ENCODE data around the gene KLHL26. TPM values are rescaled to one million over a fixed set of nuclear protein-coding genes. Genes with fewer than 3 reads are reported as not detected.

Gene KLHL26
- total and polyA plus RNA-seq, 2 experiments from 2014 or later: 2.9 to 6.4 TPM

- Histone ChIP-seq H3K79me2 (ENCODE audit: insufficient read depth) (no peaks in the 10 kb centered on the region), H2AFZ (no peak overlapping the region), H3K27me3 (replicated peaks; ENCODE audit: insufficient read depth) (no peaks in the 10 kb centered on the region), H3K4me2 (ENCODE audit: unreplicated experiment) (no peak overlapping the region), H4K20me1 (ENCODE audit: insufficient read depth) (no peaks in the 10 kb centered on the region), H3K27ac (no peak overlapping the region), H3K9me3 (ENCODE audit: low read depth) (no peaks in the 10 kb centered on the region), H3K9ac (no peak overlapping the region), H3K36me3 (ENCODE audit: low read depth) (no peaks in the 10 kb centered on the region), H3K9me2 (ENCODE audit: insufficient read depth) (no peaks in the 10 kb centered on the region), H3F3A (ENCODE audit: insufficient read depth) (no peaks in the 10 kb centered on the region), H3K4me1 (ENCODE audit: insufficient read depth) (no peaks in the 10 kb centered on the region), H3K4me3 (no peak overlapping the region)
- in situ Hi-C loops (cut with MboI): no loop called here
- WGBS, 2 experiments (ENCODE audit: low coverage in 1 of 2, low lambda C conversion rate in 2 of 2, missing lambda C conversion rate in 2 of 2): 74 to 75% methylated on average over 14 to 15 of the region's 15 CpGs
- TF ChIP-seq EZH2phosphoT487 (IDR thresholded peaks at IDR 0.05; ENCODE audit: insufficient read depth, low read depth): no peak
- no peak for TF ChIP-seq EZH2 (IDR thresholded peaks at IDR 0.05; ENCODE audit: insufficient read depth, poor library complexity, severe bottlenecking)
- DNase-seq: no peak
These were observed 26.3 kb downstream of the KLHL26 start for GRCh38 chr19:18662972-18663732.

- Histone ChIP-seq H3K9me2 (ENCODE audit: insufficient read depth) (no peaks in the 10 kb centered on the region), H3K36me3 (ENCODE audit: low read depth) (no peaks in the 10 kb centered on the region), H3F3A (ENCODE audit: insufficient read depth) (no peaks in the 10 kb centered on the region), H3K27ac (no peak overlapping the region), H3K4me2 (ENCODE audit: unreplicated experiment) (no peak overlapping the region), H3K79me2 (ENCODE audit: insufficient read depth) (no peaks in the 10 kb centered on the region), H4K20me1 (ENCODE audit: insufficient read depth) (no peaks in the 10 kb centered on the region), H3K27me3 (replicated peaks; ENCODE audit: insufficient read depth) (no peaks in the 10 kb centered on the region), H3K4me1 (ENCODE audit: insufficient read depth) (no peaks in the 10 kb centered on the region), H3K9ac (no peak overlapping the region), H2AFZ (no peak overlapping the region), H3K4me3 (no peak overlapping the region), H3K9me3 (ENCODE audit: low read depth) (no peaks in the 10 kb centered on the region)
- no peak for DNase-seq
- in situ Hi-C loops (cut with MboI): no loop called here
- TF ChIP-seq EZH2phosphoT487 (IDR thresholded peaks at IDR 0.05; ENCODE audit: insufficient read depth, low read depth): no peak
- no peak for TF ChIP-seq EZH2 (IDR thresholded peaks at IDR 0.05; ENCODE audit: insufficient read depth, poor library complexity, severe bottlenecking)
- 81 to 87% methylated on average over 14 of the region's 14 CpGs for WGBS, 2 experiments (ENCODE audit: low coverage in 1 of 2, low lambda C conversion rate in 2 of 2, missing lambda C conversion rate in 2 of 2)
These were observed 27.2 kb downstream of the KLHL26 start for GRCh38 chr19:18663940-18664530.

DNA sequence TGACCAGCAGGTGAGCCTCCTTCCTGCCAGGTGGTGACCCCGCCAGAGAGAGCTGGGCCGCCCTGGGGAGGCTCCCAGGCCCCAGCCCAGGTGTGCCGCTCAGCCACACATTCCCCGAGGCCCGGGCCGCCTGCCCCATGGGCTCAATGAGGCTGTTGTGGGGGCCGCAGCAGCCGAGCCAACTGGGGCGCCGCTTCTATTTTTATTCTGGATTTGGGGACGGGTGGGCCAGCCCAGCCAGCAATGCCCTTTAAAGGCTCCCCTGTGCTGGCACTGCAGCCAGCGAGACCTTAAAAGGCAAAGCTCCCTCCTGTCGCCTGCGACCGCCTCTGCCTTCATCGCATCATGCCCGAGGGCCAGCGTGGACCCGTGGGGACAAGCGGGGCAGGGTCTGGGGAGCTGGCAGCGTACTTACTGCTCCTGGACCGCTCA lies 29.0 kb downstream of the KLHL26 start:
- TF ChIP-seq EZH2phosphoT487 (IDR thresholded peaks at IDR 0.05; ENCODE audit: insufficient read depth, low read depth) (no peak), EZH2 (IDR thresholded peaks at IDR 0.05; ENCODE audit: insufficient read depth, poor library complexity, severe bottlenecking) (no peak)
- H3K79me2 ChIP-seq (ENCODE audit: insufficient read depth): no peaks in the 10 kb centered on the region
- no peak overlapping the region for H3K27ac ChIP-seq
- no peak overlapping the region for H3K4me3 ChIP-seq
- WGBS, 2 experiments (ENCODE audit: low coverage in 1 of 2, low lambda C conversion rate in 2 of 2, missing lambda C conversion rate in 2 of 2): 87 to 89% methylated on average over 19 to 22 of the region's 22 CpGs
- in situ Hi-C loops (cut with MboI): no loop called here
- no peak overlapping the region for H3K9ac ChIP-seq
- H3K9me3 ChIP-seq (ENCODE audit: low read depth): no peaks in the 10 kb centered on the region
- no peaks in the 10 kb centered on the region for H3K36me3 ChIP-seq (ENCODE audit: low read depth)
- H3K9me2 ChIP-seq (ENCODE audit: insufficient read depth): no peaks in the 10 kb centered on the region
- no peak overlapping the region for H3K4me2 ChIP-seq (ENCODE audit: unreplicated experiment)
- H3K4me1 ChIP-seq (ENCODE audit: insufficient read depth): no peaks in the 10 kb centered on the region
- no peak overlapping the region for H2AFZ ChIP-seq
- H3K27me3 ChIP-seq (replicated peaks; ENCODE audit: insufficient read depth): no peaks in the 10 kb centered on the region
- H3F3A ChIP-seq (ENCODE audit: insufficient read depth): no peaks in the 10 kb centered on the region
- H4K20me1 ChIP-seq (ENCODE audit: insufficient read depth): no peaks in the 10 kb centered on the region
- DNase-seq: no peak

DNA sequence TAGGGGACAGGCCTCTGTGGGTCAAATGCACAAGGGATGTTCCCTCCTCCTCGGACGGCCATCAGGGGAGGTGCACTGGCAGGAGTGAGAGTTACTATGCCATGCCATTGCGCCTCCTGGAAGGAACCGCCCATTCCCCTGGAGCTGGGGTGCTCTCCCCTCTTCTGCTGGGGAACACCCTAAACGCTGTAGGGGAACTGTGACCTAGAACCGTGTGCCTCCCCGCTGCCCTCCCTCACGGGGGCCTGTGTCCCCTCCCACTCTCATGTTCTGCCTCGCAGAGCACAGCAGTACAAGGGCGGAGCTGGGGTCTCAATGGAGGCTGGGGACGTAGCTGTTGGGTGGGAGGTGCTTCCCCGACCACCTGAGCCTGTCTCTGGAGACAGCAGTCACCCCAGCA lies 29.5 kb downstream of the KLHL26 start:
- Histone ChIP-seq H3K27me3 (replicated peaks; ENCODE audit: insufficient read depth) (no peaks in the 10 kb centered on the region), H3K27ac (no peak overlapping the region), H3K4me1 (ENCODE audit: insufficient read depth) (no peaks in the 10 kb centered on the region), H3K4me3 (no peak overlapping the region), H4K20me1 (ENCODE audit: insufficient read depth) (no peaks in the 10 kb centered on the region), H3F3A (ENCODE audit: insufficient read depth) (no peaks in the 10 kb centered on the region), H3K4me2 (ENCODE audit: unreplicated experiment) (no peak overlapping the region), H3K9me3 (ENCODE audit: low read depth) (no peaks in the 10 kb centered on the region), H2AFZ (no peak overlapping the region), H3K79me2 (ENCODE audit: insufficient read depth) (no peaks in the 10 kb centered on the region), H3K9me2 (ENCODE audit: insufficient read depth) (no peaks in the 10 kb centered on the region), H3K36me3 (ENCODE audit: low read depth) (no peaks in the 10 kb centered on the region), H3K9ac (no peak overlapping the region)
- in situ Hi-C loops (cut with MboI): no loop called here
- TF ChIP-seq EZH2 (IDR thresholded peaks at IDR 0.05; ENCODE audit: insufficient read depth, poor library complexity, severe bottlenecking): no peak
- TF ChIP-seq EZH2phosphoT487 (IDR thresholded peaks at IDR 0.05; ENCODE audit: insufficient read depth, low read depth): no peak
- 78% methylated on average over 10 to 12 of the region's 12 CpGs for whole genome bisulfite sequencing, 2 experiments (ENCODE audit: low coverage in 1 of 2, low lambda C conversion rate in 2 of 2, missing lambda C conversion rate in 2 of 2)
- DNase-seq: no peak

Measured in GM23248 (cell line).